Measurements from ENCODE around the gene EHMT1. TPM values are rescaled to one million over a fixed set of nuclear protein-coding genes. Genes with fewer than 3 reads are reported as not detected.

The EHMT1 gene
- polyA plus RNA-seq, 1 experiment = 23.3 TPM

GRCh38 chr9:137716694-137717287, 98.0 kb downstream of the EHMT1 start:
- CTCF ChIA-PET = no interaction called here
- no peak for DNase-seq (ENCODE audit: low read depth)
- H3K4me3 ChIP-seq (ENCODE audit: low read depth, low read length) = no peak overlapping the region
- no peaks in the 10 kb centered on the region for H3K27me3 ChIP-seq (ENCODE audit: control insufficient read depth, insufficient read depth, low read length)
- TF ChIP-seq CTCF (IDR thresholded peaks at IDR 0.05; ENCODE audit: insufficient read depth, low read depth, low read length) = no peak
- peaks cover 7% of the 10 kb centered on the region for H3K36me3 ChIP-seq (ENCODE audit: control insufficient read depth, insufficient read depth, low read length)
- POLR2A ChIA-PET = no interaction called here

GRCh38 chr9:137717776-137718327, 99.0 kb downstream of the EHMT1 start:
- Histone ChIP-seq H3K4me3 (ENCODE audit: low read depth, low read length) (no peak overlapping the region), H3K36me3 (ENCODE audit: control insufficient read depth, insufficient read depth, low read length) (peaks cover 4% of the 10 kb centered on the region), H3K27me3 (ENCODE audit: control insufficient read depth, insufficient read depth, low read length) (no peaks in the 10 kb centered on the region)
- CTCF ChIA-PET = interaction anchor here (1.2 kb wide), 1 partner anchor 45 kb away, joined by 3 read pairs; no protein-coding TSS in a partner anchor
- no peak for TF ChIP-seq CTCF (IDR thresholded peaks at IDR 0.05; ENCODE audit: insufficient read depth, low read depth, low read length)
- POLR2A ChIA-PET = no interaction called here
- DNase-seq (ENCODE audit: low read depth) = no peak

- Histone ChIP-seq H3K27me3 (ENCODE audit: control insufficient read depth, insufficient read depth, low read length) (no peaks in the 10 kb centered on the region), H3K36me3 (ENCODE audit: control insufficient read depth, insufficient read depth, low read length) (peaks cover 4% of the 10 kb centered on the region), H3K4me3 (ENCODE audit: low read depth, low read length) (no peak overlapping the region)
- CTCF ChIA-PET = interaction anchor here (0.8 kb wide), 1 partner anchor 53 kb away, joined by 3 read pairs; no protein-coding TSS in a partner anchor
- no peak for TF ChIP-seq CTCF (IDR thresholded peaks at IDR 0.05; ENCODE audit: insufficient read depth, low read depth, low read length)
- no peak for DNase-seq (ENCODE audit: low read depth)
- POLR2A ChIA-PET = no interaction called here
Measured at GRCh38 chr9:137719194-137719593, 100.4 kb downstream of the EHMT1 start.

- CTCF ChIA-PET = interaction anchor here (0.6 to 1.2 kb wide), 3 partner anchors 17 to 51 kb away, joined by 3 read pairs; no protein-coding TSS in a partner anchor
- TF ChIP-seq CTCF (IDR thresholded peaks at IDR 0.05; ENCODE audit: insufficient read depth, low read depth, low read length) = no peak
- H3K27me3 ChIP-seq (ENCODE audit: control insufficient read depth, insufficient read depth, low read length) = no peaks in the 10 kb centered on the region
- H3K36me3 ChIP-seq (ENCODE audit: control insufficient read depth, insufficient read depth, low read length) = peaks cover 7% of the 10 kb centered on the region; the same call in 1 of the 2 replicates
- DNase-seq (ENCODE audit: low read depth) = no peak
- no peak overlapping the region for H3K4me3 ChIP-seq (ENCODE audit: low read depth, low read length)
- POLR2A ChIA-PET = no interaction called here
Measured at GRCh38 chr9:137720571-137721110, 101.8 kb downstream of the EHMT1 start.

GRCh38 chr9:137721479-137721878, 102.7 kb downstream of the EHMT1 start:
- no peak for DNase-seq (ENCODE audit: low read depth)
- ChIA-PET POLR2A (no interaction called here), CTCF (no interaction called here)
- Histone ChIP-seq H3K27me3 (ENCODE audit: control insufficient read depth, insufficient read depth, low read length) (no peaks in the 10 kb centered on the region), H3K36me3 (ENCODE audit: control insufficient read depth, insufficient read depth, low read length) (peaks cover 9% of the 10 kb centered on the region), H3K4me3 (ENCODE audit: low read depth, low read length) (no peak overlapping the region)
- no peak for TF ChIP-seq CTCF (IDR thresholded peaks at IDR 0.05; ENCODE audit: insufficient read depth, low read depth, low read length)
